ENCODE measurements around the gene MRGPRX1.
A peak's percentile ranks its signal among the peaks of the same experiment; 100 is the strongest.
"Not testable (repeated sequence)": the region's sequence is repeated elsewhere in the genome, so short reads cannot be mapped to it uniquely, and the experiment has no call there.

Gene MRGPRX1

GRCh38 chr11:18939314-18939713, at the start of gene MRGPRX1:
MRGPRX1 (minus strand) TSS chr11:18939414; CDS start chr11:18934784, 4,630 bp downstream.
- no peak for DNase-seq

GRCh38 chr11:18987454-18988231, 48.4 kb upstream of the MRGPRX1 start:
- DNase-seq, result no peak

GRCh38 chr11:18986744-18987143, 47.5 kb upstream of the MRGPRX1 start:
- no peak for DNase-seq

GRCh38 chr11:18981897-18982296, 42.7 kb upstream of the MRGPRX1 start:
- no peak for DNase-seq

GRCh38 chr11:18974192-18974591, 35.0 kb upstream of the MRGPRX1 start:
- no peak for DNase-seq

GRCh38 chr11:18972336-18972735, 33.1 kb upstream of the MRGPRX1 start:
- DNase-seq, result no peak

GRCh38 chr11:18969720-18970119, 30.5 kb upstream of the MRGPRX1 start:
- no peak for DNase-seq

- no peak for DNase-seq
These were observed 19.2 kb upstream of the MRGPRX1 start for GRCh38 chr11:18958221-18958910.

- DNase-seq, result no peak
These were observed 17.4 kb upstream of the MRGPRX1 start for GRCh38 chr11:18956630-18957029.

GRCh38 chr11:18936002-18936673, 3.1 kb downstream of the MRGPRX1 start:
- DNase-seq, result no peak

GRCh38 chr11:18934195-18934814, 4.9 kb downstream of the MRGPRX1 start:
- no peak for DNase-seq

GRCh38 chr11:18927550-18928322, 11.5 kb downstream of the MRGPRX1 start:
- DNase-seq, result no peak

- not testable (repeated sequence) for DNase-seq
These were observed 13.8 kb downstream of the MRGPRX1 start for GRCh38 chr11:18925426-18925825.

- no peak for DNase-seq
These were observed 26.3 kb downstream of the MRGPRX1 start for GRCh38 chr11:18912883-18913282.

GRCh38 chr11:18907391-18907790, 31.8 kb downstream of the MRGPRX1 start:
- peak in 2 of 56 donors; percentile 2 to 18 for DNase-seq

- DNase-seq, result not testable (repeated sequence)
These were observed 38.6 kb downstream of the MRGPRX1 start for GRCh38 chr11:18900637-18901036.

- DNase-seq, result not testable (repeated sequence)
These were observed 39.0 kb downstream of the MRGPRX1 start for GRCh38 chr11:18900151-18900611.

GRCh38 chr11:18891712-18892111, 47.5 kb downstream of the MRGPRX1 start:
- not testable (repeated sequence) for DNase-seq

GRCh38 chr11:18890615-18891014, 48.6 kb downstream of the MRGPRX1 start:
- DNase-seq, result no peak

All from nucleus accumbens (tissue), 56 donors.